Measurements from ENCODE around the gene DISP3.

DNA sequence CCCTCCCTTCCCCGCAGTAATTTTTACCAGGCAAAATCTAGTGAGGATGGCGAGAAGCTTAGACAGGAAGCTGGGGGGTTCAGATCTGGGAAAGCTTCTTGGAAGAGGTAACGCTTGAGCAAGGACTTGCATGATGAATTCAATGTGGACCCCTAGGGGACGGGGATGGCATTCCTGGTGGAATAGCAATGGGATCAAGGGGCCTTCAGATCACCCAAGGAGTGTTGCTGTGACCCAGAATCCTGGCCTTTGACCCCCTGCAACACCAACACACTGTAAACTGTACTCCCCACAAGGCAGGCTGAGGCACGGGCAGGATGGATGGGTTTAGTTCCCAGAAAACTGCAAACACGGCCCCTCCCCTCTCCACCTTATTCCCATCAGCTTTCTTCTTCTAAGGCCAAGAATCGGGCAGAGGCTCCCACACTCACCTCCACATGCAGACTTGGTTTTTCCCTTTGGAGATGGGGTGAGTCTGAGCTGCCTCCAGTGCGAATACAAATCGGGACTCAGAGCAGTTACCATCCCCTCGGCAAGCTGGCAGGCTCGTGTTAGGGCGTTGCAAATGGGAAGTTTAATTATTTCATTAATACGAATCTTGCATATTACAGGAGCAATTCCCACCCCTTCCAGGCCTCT, 20.1 kb downstream of the DISP3 start:
- no peak for TF ChIP-seq POLR2A (IDR thresholded peaks at IDR 0.05)
- TF ChIP-seq, protein P1, sequence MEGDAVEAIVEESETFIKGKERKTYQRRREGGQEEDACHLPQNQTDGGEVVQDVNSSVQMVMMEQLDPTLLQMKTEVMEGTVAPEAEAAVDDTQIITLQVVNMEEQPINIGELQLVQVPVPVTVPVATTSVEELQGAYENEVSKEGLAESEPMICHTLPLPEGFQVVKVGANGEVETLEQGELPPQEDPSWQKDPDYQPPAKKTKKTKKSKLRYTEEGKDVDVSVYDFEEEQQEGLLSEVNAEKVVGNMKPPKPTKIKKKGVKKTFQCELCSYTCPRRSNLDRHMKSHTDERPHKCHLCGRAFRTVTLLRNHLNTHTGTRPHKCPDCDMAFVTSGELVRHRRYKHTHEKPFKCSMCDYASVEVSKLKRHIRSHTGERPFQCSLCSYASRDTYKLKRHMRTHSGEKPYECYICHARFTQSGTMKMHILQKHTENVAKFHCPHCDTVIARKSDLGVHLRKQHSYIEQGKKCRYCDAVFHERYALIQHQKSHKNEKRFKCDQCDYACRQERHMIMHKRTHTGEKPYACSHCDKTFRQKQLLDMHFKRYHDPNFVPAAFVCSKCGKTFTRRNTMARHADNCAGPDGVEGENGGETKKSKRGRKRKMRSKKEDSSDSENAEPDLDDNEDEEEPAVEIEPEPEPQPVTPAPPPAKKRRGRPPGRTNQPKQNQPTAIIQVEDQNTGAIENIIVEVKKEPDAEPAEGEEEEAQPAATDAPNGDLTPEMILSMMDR (IDR thresholded peaks at IDR 0.05) = no peak

All from thyroid gland (tissue), 4 donors.